CD14-positive monocyte (primary cell): ENCODE results near the gene C9orf50. TPM values are rescaled to one million over a fixed set of nuclear protein-coding genes. Genes with fewer than 3 reads are reported as not detected.

Experiments used
- DNase-seq, 3 donors: peaks; one replicate each; pipeline ENCODE4 v3.0.0-alpha.2; 2011 to 2022
- H2AFZ ChIP-seq: 2 replicates; pipeline ENCODE4 v1.6.0; 2012; ENCODE audit warnings: mild to moderate bottlenecking, low read depth, low read length, inconsistent platforms; ENCODE audit not compliant: insufficient read depth, poor library complexity, severe bottlenecking
- H3K27ac ChIP-seq, 2 donors: 1 replicate in 1 of 2; 2 replicates in 1 of 2; pipeline ENCODE4 v1.5.1; 2012 to 2013; ENCODE audit warnings: low read length in 2 of 2, control low read depth in 1 of 2, inconsistent platforms in 1 of 2, low read depth in 1 of 2, mild to moderate bottlenecking in 1 of 2
- H3K27me3 ChIP-seq, 2 donors: one replicate each; pipeline versions ENCODE4 v1.6.0 to v1.6.1; 2011 to 2013; ENCODE audit warnings: low read length in 2 of 2; ENCODE audit not compliant: control insufficient read depth in 2 of 2, insufficient read depth in 2 of 2
- H3K36me3 ChIP-seq, 2 donors: replicated peaks in 1 of 2; 1 replicate in 1 of 2; 2 replicates in 1 of 2; pipeline versions ENCODE4 v1.5.1 to v1.6.1; 2012 to 2013; ENCODE audit warnings: low read length in 2 of 2, control low read depth in 1 of 2, inconsistent platforms in 1 of 2, mild to moderate bottlenecking in 1 of 2; ENCODE audit not compliant: insufficient read depth in 2 of 2, control insufficient read depth in 1 of 2
- H3K4me1 ChIP-seq, 2 donors: 1 replicate in 1 of 2; 2 replicates in 1 of 2; pipeline versions ENCODE4 v1.5.1 to v1.6.1; 2012 to 2013; ENCODE audit warnings: low read length in 2 of 2, control low read depth in 1 of 2, inconsistent platforms in 1 of 2, mild to moderate bottlenecking in 1 of 2, moderate library complexity in 1 of 2; ENCODE audit not compliant: insufficient read depth in 2 of 2, control insufficient read depth in 1 of 2
- H3K4me2 ChIP-seq: replicated peaks from 2 replicates; pipeline ENCODE3; 2012; ENCODE audit warnings: low read length, moderate library complexity, mild to moderate bottlenecking; ENCODE audit not compliant: poor library complexity, severe bottlenecking; ENCODE audit errors: extremely low read depth
- H3K4me3 ChIP-seq, 3 experiments: fragments of 200-600 bp in 1 of 3; sonication (generic) in 1 of 3; replicated peaks in 1 of 3; 1 replicate in 2 of 3; 2 replicates in 1 of 3; pipeline ENCODE4 v1.5.1; 2011 to 2013; ENCODE audit warnings: low read length in 3 of 3, mild to moderate bottlenecking in 3 of 3, control low read depth in 2 of 3, low read depth in 2 of 3, inconsistent platforms in 1 of 3, moderate library complexity in 1 of 3
- H3K79me2 ChIP-seq: 2 replicates; pipeline ENCODE4 v1.6.0; 2012; ENCODE audit warnings: mild to moderate bottlenecking, control low read depth, inconsistent platforms, low read length, moderate library complexity; ENCODE audit not compliant: insufficient read depth
- H3K9ac ChIP-seq: 2 replicates; pipeline ENCODE4 v1.6.0; 2017; ENCODE audit warnings: low read length, mild to moderate bottlenecking; ENCODE audit not compliant: insufficient read depth, poor library complexity, severe bottlenecking
- H3K9me3 ChIP-seq, 2 donors: replicated peaks in 1 of 2; 1 replicate in 1 of 2; 2 replicates in 1 of 2; pipeline versions ENCODE4 v1.5.1 to v1.6.1; 2012 to 2013; ENCODE audit warnings: low read length in 2 of 2, control low read depth in 1 of 2; ENCODE audit not compliant: control insufficient read depth in 1 of 2, insufficient read depth in 1 of 2
- H4K20me1 ChIP-seq: 2 replicates; pipeline ENCODE4 v1.6.0; 2012; ENCODE audit warnings: mild to moderate bottlenecking, low read length, control low read depth, moderate library complexity; ENCODE audit not compliant: insufficient read depth
- H3K27ac Mint-ChIP-seq, 7 donors: one replicate each; pipeline ENCODE4 v1.8.0; 2020; ENCODE audit warnings: mild to moderate bottlenecking in 7 of 7, mixed read lengths in 7 of 7, moderate library complexity in 6 of 7, inconsistent platforms in 2 of 7
- H3K27me3 Mint-ChIP-seq, 3 donors: one replicate each; pipeline ENCODE4 v1.8.0; 2021 to 2022; ENCODE audit warnings: low read depth in 3 of 3, mild to moderate bottlenecking in 3 of 3, mixed read lengths in 3 of 3, moderate library complexity in 3 of 3, inconsistent platforms in 1 of 3
- H3K36me3 Mint-ChIP-seq, 2 donors: one replicate each; pipeline ENCODE4 v1.8.0; 2020; ENCODE audit warnings: mixed read lengths in 2 of 2, inconsistent platforms in 1 of 2, mild to moderate bottlenecking in 1 of 2
- H3K4me1 Mint-ChIP-seq: one replicate; pipeline ENCODE4 v1.8.0; 2020; ENCODE audit warnings: mild to moderate bottlenecking, mixed read lengths
- H3K4me3 Mint-ChIP-seq, 2 donors: one replicate each; pipeline ENCODE4 v1.8.0; 2020; ENCODE audit warnings: mild to moderate bottlenecking in 2 of 2, mixed read lengths in 2 of 2, moderate library complexity in 1 of 2
- H3K9me3 Mint-ChIP-seq, 7 donors: one replicate each; pipeline ENCODE4 v1.8.0; 2020 to 2022; ENCODE audit warnings: mixed read lengths in 7 of 7, mild to moderate bottlenecking in 6 of 7, moderate library complexity in 6 of 7, inconsistent platforms in 2 of 7
- CTCF ChIP-seq: fragments of 200-600 bp; IDR thresholded peaks from one replicate; pipeline ENCODE4 v1.8.0; 2022; ENCODE audit warnings: antibody characterized with exemption, mild to moderate bottlenecking
- WGBS: methylation state at CpG from one replicate; pipeline ENCODE4 v1.1.5; 2013; ENCODE audit warnings: missing lambda C conversion rate; ENCODE audit not compliant: insufficient coverage; 5-methylcytosine and 5-hydroxymethylcytosine counted together
- intact Hi-C, 2 donors: fragments of 100-400 bp; cut with micrococcal nuclease; formaldehyde crosslinking; loops; one replicate each; pipeline versions ENCODE4 v1.15.0 to v1.15.1; 2023
- polyA plus RNA-seq, 3 donors: library from polyadenylated mRNA; depleted of rRNA in 1 of 3; unstranded in 2 of 3; stranded (reverse) in 1 of 3; fragments of 300-500 nt in 2 of 3; fragments of >200 nt in 1 of 3; fragmentation: Illumina TruSeq in 2 of 3; gene quantifications; 1 replicate in 2 of 3; 2 replicates in 1 of 3; pipeline ENCODE4 v1.2.3, GENCODE V29; 2012 to 2021

C9orf50 gene
- polyA plus RNA-seq, 3 donors = not detected

GRCh38 chr9:129562917-129563316, 58.0 kb downstream of the C9orf50 start:
- DNase-seq = no peak
- no peak overlapping the region for H3K4me3 Mint-ChIP-seq
- WGBS = 100% methylated on average over 6 of the region's 8 CpGs
- Histone ChIP-seq H2AFZ (no peak overlapping the region), H3K4me2 (no peak overlapping the region), H4K20me1 (no peaks in the 10 kb centered on the region), H3K36me3 (no peaks in the 10 kb centered on the region), H3K27ac (no peak overlapping the region), H3K9ac (no peak overlapping the region), H3K4me3 (no peak overlapping the region), H3K27me3 (peaks cover 2 to 14% of the 10 kb centered on the region in 2 donors), H3K4me1 (peaks cover 18 to 22% of the 10 kb centered on the region in 2 donors), H3K9me3 (no peaks in the 10 kb centered on the region), H3K79me2 (no peaks in the 10 kb centered on the region)
- H3K4me1 Mint-ChIP-seq = peaks cover 24% of the 10 kb centered on the region
- intact Hi-C loops = loop anchor here in 1 of 2 donors (10.0 kb wide), 1 partner anchor 58 kb away; no protein-coding TSS in a partner anchor
- no peak for TF ChIP-seq CTCF
- peaks cover 0 to 3% (median under 1%) of the 10 kb centered on the region in 7 donors for H3K9me3 Mint-ChIP-seq
- H3K27ac Mint-ChIP-seq = no peak overlapping the region
- peaks cover 23 to 27% (median 23%) of the 10 kb centered on the region in 3 donors for H3K27me3 Mint-ChIP-seq
- H3K36me3 Mint-ChIP-seq = peaks cover 2 to 4% of the 10 kb centered on the region in 2 donors

GRCh38 chr9:129562514-129562913, 58.4 kb downstream of the C9orf50 start:
- WGBS = 94% methylated on average over 6 of the region's 12 CpGs
- Mint-ChIP-seq H3K9me3 (no peaks in the 10 kb centered on the region), H3K27me3 (peaks cover 19 to 23% (median 20%) of the 10 kb centered on the region in 3 donors), H3K36me3 (peaks cover 2% of the 10 kb centered on the region in 2 donors), H3K4me3 (no peak overlapping the region), H3K4me1 (peaks cover 21% of the 10 kb centered on the region), H3K27ac (no peak overlapping the region)
- H3K9ac ChIP-seq = no peak overlapping the region
- H3K4me2 ChIP-seq = no peak overlapping the region
- no peak overlapping the region for H3K4me3 ChIP-seq
- no peaks in the 10 kb centered on the region for H4K20me1 ChIP-seq
- no peaks in the 10 kb centered on the region for H3K36me3 ChIP-seq
- H3K27me3 ChIP-seq = peaks cover 0 to 10% of the 10 kb centered on the region in 2 donors
- no peak overlapping the region for H2AFZ ChIP-seq
- no peaks in the 10 kb centered on the region for H3K79me2 ChIP-seq
- H3K27ac ChIP-seq = no peak overlapping the region
- no peak for DNase-seq
- no peak for TF ChIP-seq CTCF
- intact Hi-C loops = loop anchor here in 1 of 2 donors (10.0 kb wide), 1 partner anchor 58 kb away; no protein-coding TSS in a partner anchor
- no peaks in the 10 kb centered on the region for H3K9me3 ChIP-seq
- H3K4me1 ChIP-seq = peaks cover 15 to 18% of the 10 kb centered on the region in 2 donors

Other genes starting within 250 kb of the C9orf50 start
- gene NTMT1, start 5.1 kb upstream of the C9orf50 start, polyA plus RNA-seq = 10 to 100 TPM; 16.0 to 43.9 (median 28.2) TPM
- gene ASB6, start 21.1 kb upstream of the C9orf50 start, polyA plus RNA-seq = 10 to 100 TPM in 2 of 3 donors, 1 to 10 TPM in 1; 8.1 to 21.1 (median 10.1) TPM
- gene PRRX2, start 44.5 kb upstream of the C9orf50 start, polyA plus RNA-seq = not detected
- 1 to 10 TPM in 1 of 3 donors, under 1 TPM in 2; 0.29 to 1.8 (median 0.84) TPM for gene PTGES, start 131.9 kb upstream of the C9orf50 start, polyA plus RNA-seq
- gene TOR1B, start 182.1 kb upstream of the C9orf50 start, polyA plus RNA-seq = 10 to 100 TPM; 15.8 to 22.5 (median 18.0) TPM
- 10 to 100 TPM; 41.2 to 95.3 (median 89.6) TPM for gene TOR1A, start 203.0 kb upstream of the C9orf50 start, polyA plus RNA-seq
- 10 to 100 TPM; 53.3 to 82.4 (median 65.5) TPM for gene C9orf78, start 214.2 kb upstream of the C9orf50 start, polyA plus RNA-seq
- 10 to 100 TPM in 1 of 3 donors, 1 to 10 TPM in 2; 2.7 to 30.0 (median 5.2) TPM for gene USP20, start 214.4 kb upstream of the C9orf50 start, polyA plus RNA-seq